Testis (tissue), 3 donors: ENCODE measurements around the gene MEGF10. TPM values are rescaled to one million over a fixed set of nuclear protein-coding genes. Genes with fewer than 3 reads are reported as not detected.

Experiments used
- DNase-seq: peaks from one replicate; pipeline ENCODE4 v3.0.0-alpha.2; 2019
- H3K27ac ChIP-seq, 2 donors: fragments of 200-600 bp; sonication (generic); one replicate each; pipeline ENCODE4 v1.5.1; 2019
- H3K27me3 ChIP-seq: fragments of 200-600 bp; sonication (generic); one replicate; pipeline ENCODE4 v1.5.1; 2019
- H3K36me3 ChIP-seq: fragments of 200-600 bp; sonication (generic); one replicate; pipeline ENCODE4 v1.5.1; 2017; ENCODE audit warnings: low read depth; ENCODE audit errors: missing control alignments
- H3K4me1 ChIP-seq: fragments of 200-600 bp; sonication (generic); one replicate; pipeline ENCODE4 v1.5.1; 2019
- H3K4me3 ChIP-seq, 2 donors: fragments of 200-600 bp; sonication (generic); one replicate each; pipeline ENCODE4 v1.5.1; 2017 to 2019
- H3K9me3 ChIP-seq: fragments of 200-600 bp; sonication (generic); one replicate; pipeline ENCODE4 v1.5.1; 2017
- POLR2A ChIP-seq: fragments of 450-650 bp; IDR thresholded peaks from one replicate; pipeline ENCODE4 v1.6.1; 2017; ENCODE audit warnings: antibody characterized with exemption, mild to moderate bottlenecking, moderate library complexity
- whole genome bisulfite sequencing, 2 donors: methylation state at CpG; one replicate each; pipeline ENCODE4 v1.1.5; 2018; 5-methylcytosine and 5-hydroxymethylcytosine counted together
- intact Hi-C: fragments of 100-400 bp; cut with DNase I; formaldehyde crosslinking; loops from one replicate; pipeline ENCODE4 v1.15.1; 2023; ENCODE audit warnings: low total_unique reads
- polyA plus RNA-seq: library from polyadenylated mRNA; stranded (reverse); fragments of 350-450 nt; fragmentation: Illumina TruSeq; extraction: RNeasy Lipid Tissue Mini Kit (QIAGEN cat#74804); gene quantifications from one replicate; pipeline ENCODE4 v1.2.3, GENCODE V29; 2014; ENCODE audit warnings: low read depth, low replicate concordance; ENCODE audit not compliant: insufficient read depth
- total RNA-seq, 2 donors: library from RNA; depleted of rRNA; stranded (reverse); fragments of >200 nt; gene quantifications; one replicate each; pipeline ENCODE4 v1.2.3, GENCODE V29; 2016
- TF ChIP-seq, protein P1 (sequence below), 3 experiments: fragments of 450-650 bp in 2 of 3; fragments of 200-600 bp in 1 of 3; sonication (generic) in 1 of 3; IDR thresholded peaks; one replicate each; pipeline ENCODE4 v1.5.1; 2016 to 2019; ENCODE audit warnings: antibody characterized with exemption in 3 of 3, mild to moderate bottlenecking in 2 of 3, moderate library complexity in 1 of 3

MEGF10 gene
- total and polyA plus RNA-seq, 3 donors from 2014 or later = 2.4 to 5.1 (median 4.6) TPM

DNA sequence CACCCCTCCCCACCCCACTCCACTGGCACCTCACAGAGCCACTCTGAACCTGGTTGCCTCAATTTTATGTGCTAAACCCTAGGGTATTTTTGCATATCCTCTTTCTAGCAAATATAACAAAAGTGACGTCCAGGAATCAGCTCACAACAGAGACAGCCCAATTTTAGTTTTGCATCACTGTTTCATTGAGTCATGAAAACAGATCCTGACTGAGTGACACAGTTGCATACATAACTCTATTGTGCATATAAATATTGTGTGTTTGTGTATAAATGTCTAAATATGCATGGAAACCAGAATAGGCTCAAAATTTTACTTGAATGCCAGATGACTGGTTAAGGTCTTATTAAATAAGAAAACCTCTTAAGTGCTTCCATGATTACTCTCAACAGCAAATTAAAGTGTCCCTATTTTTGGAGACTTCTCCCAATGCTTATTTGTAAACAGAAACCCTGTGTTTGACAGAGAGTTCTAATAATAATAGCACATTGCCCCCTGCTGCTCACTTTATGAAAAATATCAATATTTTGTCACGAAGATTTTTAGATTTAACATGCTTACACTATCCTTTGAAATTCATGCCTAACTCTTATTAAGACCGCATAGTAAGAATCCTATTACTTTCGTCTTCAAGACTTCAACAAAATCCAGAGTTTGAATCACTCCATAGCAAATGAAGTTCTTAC, 151.3 kb downstream of the MEGF10 start:
- DNase-seq = no peak
- TF ChIP-seq, protein P1, sequence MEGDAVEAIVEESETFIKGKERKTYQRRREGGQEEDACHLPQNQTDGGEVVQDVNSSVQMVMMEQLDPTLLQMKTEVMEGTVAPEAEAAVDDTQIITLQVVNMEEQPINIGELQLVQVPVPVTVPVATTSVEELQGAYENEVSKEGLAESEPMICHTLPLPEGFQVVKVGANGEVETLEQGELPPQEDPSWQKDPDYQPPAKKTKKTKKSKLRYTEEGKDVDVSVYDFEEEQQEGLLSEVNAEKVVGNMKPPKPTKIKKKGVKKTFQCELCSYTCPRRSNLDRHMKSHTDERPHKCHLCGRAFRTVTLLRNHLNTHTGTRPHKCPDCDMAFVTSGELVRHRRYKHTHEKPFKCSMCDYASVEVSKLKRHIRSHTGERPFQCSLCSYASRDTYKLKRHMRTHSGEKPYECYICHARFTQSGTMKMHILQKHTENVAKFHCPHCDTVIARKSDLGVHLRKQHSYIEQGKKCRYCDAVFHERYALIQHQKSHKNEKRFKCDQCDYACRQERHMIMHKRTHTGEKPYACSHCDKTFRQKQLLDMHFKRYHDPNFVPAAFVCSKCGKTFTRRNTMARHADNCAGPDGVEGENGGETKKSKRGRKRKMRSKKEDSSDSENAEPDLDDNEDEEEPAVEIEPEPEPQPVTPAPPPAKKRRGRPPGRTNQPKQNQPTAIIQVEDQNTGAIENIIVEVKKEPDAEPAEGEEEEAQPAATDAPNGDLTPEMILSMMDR (IDR thresholded peaks at IDR 0.05) = peak in 2 of 3 experiments; percentile 9 to 19
- TF ChIP-seq POLR2A = no peak
- Histone ChIP-seq H3K27me3 (no peaks in the 10 kb centered on the region), H3K27ac (no peak overlapping the region), H3K4me3 (no peak overlapping the region), H3K9me3 (no peaks in the 10 kb centered on the region), H3K36me3 (no peaks in the 10 kb centered on the region), H3K4me1 (no peaks in the 10 kb centered on the region)
- WGBS, 2 donors = 64 to 68% methylated on average over 4 of the region's 4 CpGs
- intact Hi-C loops = no loop called here

DNA sequence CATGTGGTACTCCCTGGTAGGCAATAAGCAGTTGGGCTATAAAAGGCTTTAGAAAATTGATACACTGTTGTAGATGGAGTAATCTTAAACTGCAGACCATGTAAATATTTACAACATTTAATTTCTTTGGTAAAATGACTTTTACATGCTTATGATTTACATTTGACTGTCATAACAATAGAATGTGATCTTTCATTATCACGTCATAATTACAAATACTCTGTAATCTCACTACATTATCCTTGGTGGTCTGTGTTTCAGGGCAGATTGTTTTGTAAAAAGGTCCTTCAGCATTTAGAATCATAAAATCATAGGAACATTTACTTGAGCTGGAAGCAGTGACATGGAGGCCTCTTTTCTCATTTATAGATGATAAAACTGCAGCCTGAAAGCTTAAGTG, 153.6 kb downstream of the MEGF10 start:
- intact Hi-C loops = no loop called here
- WGBS, 2 donors = 80 to 90% methylated on average over 1 of the region's 1 CpG
- TF ChIP-seq POLR2A = no peak
- TF ChIP-seq, protein P1 (IDR thresholded peaks at IDR 0.05) = no peak
- no peak overlapping the region for H3K27ac ChIP-seq
- H3K4me3 ChIP-seq = no peak overlapping the region
- H3K9me3 ChIP-seq = no peaks in the 10 kb centered on the region
- H3K4me1 ChIP-seq = no peaks in the 10 kb centered on the region
- DNase-seq = no peak
- no peaks in the 10 kb centered on the region for H3K36me3 ChIP-seq
- H3K27me3 ChIP-seq = no peaks in the 10 kb centered on the region

DNA sequence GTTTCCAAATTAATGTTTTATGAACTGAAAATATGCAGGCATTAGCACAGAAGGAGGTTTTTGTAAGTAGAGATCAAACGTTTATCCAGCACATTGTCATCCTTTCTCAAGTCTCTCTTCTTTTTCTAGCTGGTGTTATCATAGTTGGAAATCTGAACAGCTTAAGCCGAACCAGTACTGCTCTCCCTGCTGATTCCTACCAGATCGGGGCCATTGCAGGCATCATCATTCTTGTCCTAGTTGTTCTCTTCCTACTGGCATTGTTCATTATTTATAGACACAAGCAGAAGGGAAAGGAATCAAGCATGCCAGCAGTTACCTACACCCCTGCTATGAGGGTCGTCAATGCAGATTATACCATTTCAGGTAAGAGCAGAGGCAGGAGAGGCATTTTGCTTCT, 154.7 kb downstream of the MEGF10 start:
- DNase-seq = no peak
- no peak overlapping the region for H3K4me3 ChIP-seq
- TF ChIP-seq POLR2A = no peak
- TF ChIP-seq, protein P1 (IDR thresholded peaks at IDR 0.05) = no peak
- no peaks in the 10 kb centered on the region for H3K9me3 ChIP-seq
- 61 to 67% methylated on average over 4 of the region's 4 CpGs for WGBS, 2 donors
- no peaks in the 10 kb centered on the region for H3K4me1 ChIP-seq
- H3K36me3 ChIP-seq = no peaks in the 10 kb centered on the region
- no peak overlapping the region for H3K27ac ChIP-seq
- no peaks in the 10 kb centered on the region for H3K27me3 ChIP-seq
- intact Hi-C loops = no loop called here

DNA sequence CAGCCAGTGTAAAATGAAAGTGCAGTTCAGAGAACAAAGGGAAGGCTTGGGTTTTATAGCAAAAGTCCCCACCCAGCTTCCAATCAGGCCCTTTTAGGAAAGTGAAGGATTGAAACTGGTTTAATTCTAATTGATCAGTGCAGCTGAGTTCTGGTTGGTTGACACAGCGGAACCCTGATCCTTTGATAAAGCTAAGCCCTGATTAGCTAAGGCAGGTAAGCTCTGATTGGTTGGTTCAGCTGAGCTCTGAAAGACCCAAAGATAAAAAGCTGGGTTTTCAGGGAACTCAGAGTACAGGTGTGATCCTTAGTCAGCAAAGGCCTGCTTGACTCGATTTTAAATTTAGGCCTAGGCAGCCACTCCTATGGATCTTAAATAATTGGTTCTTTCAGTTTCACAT, 156.0 kb downstream of the MEGF10 start:
- no peak overlapping the region for H3K4me3 ChIP-seq
- no peak for DNase-seq
- WGBS, 2 donors = 83 to 89% methylated on average over 2 of the region's 2 CpGs
- H3K4me1 ChIP-seq = no peaks in the 10 kb centered on the region
- H3K27ac ChIP-seq = no peak overlapping the region
- no peaks in the 10 kb centered on the region for H3K9me3 ChIP-seq
- H3K27me3 ChIP-seq = no peaks in the 10 kb centered on the region
- TF ChIP-seq, protein P1 (IDR thresholded peaks at IDR 0.05) = no peak
- TF ChIP-seq POLR2A = no peak
- no peaks in the 10 kb centered on the region for H3K36me3 ChIP-seq
- intact Hi-C loops = no loop called here

DNA sequence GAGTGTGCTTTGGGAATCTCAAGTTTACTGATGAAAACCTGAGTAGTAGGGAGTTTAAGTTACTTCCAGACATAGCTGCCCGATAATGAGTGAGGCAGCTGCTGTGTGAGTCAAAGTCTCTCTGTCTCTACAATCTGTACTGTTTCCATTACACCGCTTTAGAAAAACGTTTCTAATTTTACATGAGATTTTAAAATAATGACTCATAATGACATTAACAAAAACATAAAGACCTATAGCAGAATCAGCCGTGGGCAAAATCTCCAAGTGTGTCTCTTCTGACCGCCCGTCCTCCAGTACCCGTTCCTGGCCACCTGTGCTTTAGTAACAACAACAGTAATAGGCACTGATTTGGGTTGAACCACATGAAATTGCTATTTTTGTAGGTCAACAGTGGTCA, 157.2 kb downstream of the MEGF10 start:
- DNase-seq = no peak
- H3K27me3 ChIP-seq = no peaks in the 10 kb centered on the region
- WGBS, 2 donors = 85 to 91% methylated on average over 7 of the region's 7 CpGs
- no peak overlapping the region for H3K27ac ChIP-seq
- intact Hi-C loops = no loop called here
- no peaks in the 10 kb centered on the region for H3K36me3 ChIP-seq
- no peak overlapping the region for H3K4me3 ChIP-seq
- H3K4me1 ChIP-seq = no peaks in the 10 kb centered on the region
- TF ChIP-seq POLR2A = no peak
- TF ChIP-seq, protein P1 (IDR thresholded peaks at IDR 0.05) = no peak
- H3K9me3 ChIP-seq = no peaks in the 10 kb centered on the region
